VCaP (cell line): ENCODE data around the gene SLC43A1.
"Not testable (repeated sequence)": the region's sequence is repeated elsewhere in the genome, so short reads cannot be mapped to it uniquely, and the experiment has no call there.

Source experiments
- H3K27ac ChIP-seq: fragments of 450-650 bp; 2 replicates; pipeline ENCODE4 v1.5.1; 2017
- TF ChIP-seq, protein P1 (sequence below): fragments of 450-650 bp; conservative IDR thresholded peaks from 2 replicates; pipeline ENCODE4 v1.5.1; 2017; ENCODE audit warnings: mild to moderate bottlenecking, moderate library complexity

The SLC43A1 gene

GRCh38 chr11:57458060-57458409, 57.5 kb downstream of the SLC43A1 start:
- TF ChIP-seq, protein P1, sequence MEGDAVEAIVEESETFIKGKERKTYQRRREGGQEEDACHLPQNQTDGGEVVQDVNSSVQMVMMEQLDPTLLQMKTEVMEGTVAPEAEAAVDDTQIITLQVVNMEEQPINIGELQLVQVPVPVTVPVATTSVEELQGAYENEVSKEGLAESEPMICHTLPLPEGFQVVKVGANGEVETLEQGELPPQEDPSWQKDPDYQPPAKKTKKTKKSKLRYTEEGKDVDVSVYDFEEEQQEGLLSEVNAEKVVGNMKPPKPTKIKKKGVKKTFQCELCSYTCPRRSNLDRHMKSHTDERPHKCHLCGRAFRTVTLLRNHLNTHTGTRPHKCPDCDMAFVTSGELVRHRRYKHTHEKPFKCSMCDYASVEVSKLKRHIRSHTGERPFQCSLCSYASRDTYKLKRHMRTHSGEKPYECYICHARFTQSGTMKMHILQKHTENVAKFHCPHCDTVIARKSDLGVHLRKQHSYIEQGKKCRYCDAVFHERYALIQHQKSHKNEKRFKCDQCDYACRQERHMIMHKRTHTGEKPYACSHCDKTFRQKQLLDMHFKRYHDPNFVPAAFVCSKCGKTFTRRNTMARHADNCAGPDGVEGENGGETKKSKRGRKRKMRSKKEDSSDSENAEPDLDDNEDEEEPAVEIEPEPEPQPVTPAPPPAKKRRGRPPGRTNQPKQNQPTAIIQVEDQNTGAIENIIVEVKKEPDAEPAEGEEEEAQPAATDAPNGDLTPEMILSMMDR, result no peak
- H3K27ac ChIP-seq, result no peak overlapping the region; the same call in 1 of the 2 replicates

DNA sequence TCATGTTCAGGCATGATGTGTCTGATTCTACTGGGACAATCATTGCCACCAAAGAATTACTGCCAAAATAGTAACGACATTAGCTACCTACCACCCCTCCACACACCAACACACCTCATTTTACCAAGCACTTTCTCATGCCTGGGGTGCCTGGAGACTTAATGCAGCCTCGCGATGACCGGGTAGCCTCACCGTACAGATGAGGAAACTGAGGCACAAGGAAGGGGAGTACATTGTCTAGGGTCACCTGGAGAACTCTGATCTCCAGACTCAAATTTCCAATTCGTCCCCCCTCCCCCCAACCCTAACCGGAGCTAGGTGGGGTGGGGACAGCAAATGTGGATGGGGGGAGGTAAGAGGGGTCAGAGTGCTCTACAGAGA, 57.9 kb downstream of the SLC43A1 start:
- H3K27ac ChIP-seq, result no peak overlapping the region
- TF ChIP-seq, protein P1, result no peak; the same call in 1 of the 2 replicates

- TF ChIP-seq, protein P1, result peak; percentile 99
Measured at GRCh38 chr11:57456960-57457642, 58.4 kb downstream of the SLC43A1 start.

GRCh38 chr11:57453543-57454177, 61.8 kb downstream of the SLC43A1 start:
- TF ChIP-seq, protein P1, result no peak
- no peak overlapping the region for H3K27ac ChIP-seq

More at GRCh38 chr11:57456960-57457642, 58.4 kb downstream of the SLC43A1 start:
- no peak overlapping the region for H3K27ac ChIP-seq

GRCh38 chr11:57446055-57446454, 69.4 kb downstream of the SLC43A1 start:
- H3K27ac ChIP-seq, result no peak overlapping the region
- TF ChIP-seq, protein P1, result no peak

GRCh38 chr11:57445122-57445394, 70.4 kb downstream of the SLC43A1 start:
- H3K27ac ChIP-seq, result not testable (repeated sequence)

DNA sequence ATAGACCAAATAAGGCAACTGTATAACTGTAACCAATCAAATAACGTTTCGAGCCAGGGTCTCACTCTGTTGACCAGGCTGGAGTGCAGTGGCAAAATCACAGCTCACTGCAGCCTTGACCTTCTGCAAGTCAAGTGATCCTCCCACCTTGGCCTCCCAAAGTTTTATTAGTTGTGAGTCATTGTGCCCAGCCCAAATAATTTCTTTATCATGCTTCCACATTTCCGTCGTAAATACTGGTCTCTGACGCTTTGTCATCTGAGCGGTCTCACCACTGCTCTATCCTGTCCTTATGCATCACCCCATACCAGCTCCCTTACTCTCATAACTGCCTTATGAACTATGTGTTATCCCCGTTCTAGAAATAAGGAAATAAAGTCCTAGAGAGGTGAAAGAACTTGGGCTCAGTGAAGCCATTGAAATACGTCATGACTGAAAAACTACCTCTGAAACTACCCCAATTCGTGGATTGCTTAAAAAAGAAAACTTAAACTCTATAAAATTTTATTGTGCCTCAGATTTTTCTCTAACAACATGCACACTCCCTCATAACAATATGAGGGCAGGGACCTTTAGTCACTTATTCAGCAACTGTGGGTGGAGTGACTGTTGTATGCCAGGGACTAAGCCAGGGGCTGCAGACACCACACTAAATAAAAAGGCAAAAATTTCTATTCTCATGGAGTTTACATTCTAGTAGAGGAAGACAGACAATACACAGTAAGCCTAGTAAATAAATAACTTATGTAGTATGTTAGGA, 71.0 kb downstream of the SLC43A1 start:
- no peak overlapping the region for H3K27ac ChIP-seq
- TF ChIP-seq, protein P1, result no peak
